GM12892 (cell line): Measurements from ENCODE around the gene KCNT1.

Experiments used
- POLR2A ChIP-seq: IDR thresholded peaks from 2 replicates; pipeline ENCODE4 v1.6.1; 2011; ENCODE audit warnings: low read depth, low read length, control low read depth
- POLR2AphosphoS5 ChIP-seq: IDR thresholded peaks from 2 replicates; pipeline ENCODE4 v1.6.1; 2011; ENCODE audit warnings: low read depth, low read length, control low read depth
- TAF1 ChIP-seq: IDR thresholded peaks from 2 replicates; pipeline ENCODE4 v1.6.1; 2011; ENCODE audit warnings: low read depth, mild to moderate bottlenecking, control low read depth, low read length, borderline replicate concordance

GRCh38 chr9:135703726-135704125 lies 1.7 kb downstream of the KCNT1 start:
- TF ChIP-seq TAF1: no peak
- no peak for TF ChIP-seq POLR2A
- no peak for TF ChIP-seq POLR2AphosphoS5
